Neutrophil (primary cell): Measurements from ENCODE around the gene OR4D1.

Source experiments
- H3K27ac ChIP-seq: fragments of 200-600 bp; sonication (generic); 2 replicates; pipeline ENCODE4 v1.5.1; 2016; ENCODE audit warnings: mild to moderate bottlenecking, moderate library complexity
- H3K27me3 ChIP-seq: fragments of 200-600 bp; sonication (generic); 2 replicates; pipeline ENCODE4 v1.6.0; 2016; ENCODE audit warnings: mild to moderate bottlenecking
- H3K36me3 ChIP-seq: fragments of 200-600 bp; sonication (generic); 2 replicates; pipeline ENCODE4 v1.5.1; 2017
- H3K4me1 ChIP-seq, 2 experiments: fragments of 200-600 bp in 1 of 2; sonication (generic) in 1 of 2; 1 replicate in 1 of 2; 2 replicates in 1 of 2; pipeline versions ENCODE4 v1.5.1 to v1.6.1; 2013 to 2016; ENCODE audit warnings: low read depth in 1 of 2, low read length in 1 of 2, mild to moderate bottlenecking in 1 of 2, moderate library complexity in 1 of 2; ENCODE audit not compliant: control insufficient read depth in 1 of 2, insufficient read depth in 1 of 2
- H3K4me3 ChIP-seq, 2 experiments: fragments of 200-600 bp in 1 of 2; sonication (generic) in 1 of 2; 1 replicate in 1 of 2; 2 replicates in 1 of 2; pipeline ENCODE4 v1.5.1; 2013 to 2016; ENCODE audit warnings: low read depth in 1 of 2, low read length in 1 of 2, mild to moderate bottlenecking in 1 of 2, moderate library complexity in 1 of 2
- H3K9me3 ChIP-seq: fragments of 200-600 bp; sonication (generic); 2 replicates; pipeline ENCODE4 v1.5.1; 2016
- CTCF ChIP-seq: fragments of 200-600 bp; sonication (generic); IDR thresholded peaks from 2 replicates; pipeline ENCODE4 v1.5.1; 2016; ENCODE audit warnings: antibody characterized with exemption

OR4D1 gene

GRCh38 chr17:58166682-58167081 lies 18.5 kb downstream of the OR4D1 start, which contains the start of gene OR4D2:
TSS of gene OR4D2 (plus strand) at chr17:58166982. CDS start at chr17:58169656, 2,674 bp downstream.
- no peak within 1 kb of the TSS for H3K4me3 ChIP-seq
- H3K27me3 ChIP-seq: peaks cover 95% of the 10 kb centered on the region
- no peak within 1 kb of the TSS for H3K27ac ChIP-seq
- no peaks in the 10 kb centered on the region for H3K9me3 ChIP-seq
- no peak for TF ChIP-seq CTCF
- no peaks in the 10 kb centered on the region for H3K4me1 ChIP-seq
- no peaks in the 10 kb centered on the region for H3K36me3 ChIP-seq

- no peaks in the 10 kb centered on the region for H3K4me1 ChIP-seq
Observed at GRCh38 chr17:58170622-58171021, 22.4 kb downstream of the OR4D1 start.

DNA sequence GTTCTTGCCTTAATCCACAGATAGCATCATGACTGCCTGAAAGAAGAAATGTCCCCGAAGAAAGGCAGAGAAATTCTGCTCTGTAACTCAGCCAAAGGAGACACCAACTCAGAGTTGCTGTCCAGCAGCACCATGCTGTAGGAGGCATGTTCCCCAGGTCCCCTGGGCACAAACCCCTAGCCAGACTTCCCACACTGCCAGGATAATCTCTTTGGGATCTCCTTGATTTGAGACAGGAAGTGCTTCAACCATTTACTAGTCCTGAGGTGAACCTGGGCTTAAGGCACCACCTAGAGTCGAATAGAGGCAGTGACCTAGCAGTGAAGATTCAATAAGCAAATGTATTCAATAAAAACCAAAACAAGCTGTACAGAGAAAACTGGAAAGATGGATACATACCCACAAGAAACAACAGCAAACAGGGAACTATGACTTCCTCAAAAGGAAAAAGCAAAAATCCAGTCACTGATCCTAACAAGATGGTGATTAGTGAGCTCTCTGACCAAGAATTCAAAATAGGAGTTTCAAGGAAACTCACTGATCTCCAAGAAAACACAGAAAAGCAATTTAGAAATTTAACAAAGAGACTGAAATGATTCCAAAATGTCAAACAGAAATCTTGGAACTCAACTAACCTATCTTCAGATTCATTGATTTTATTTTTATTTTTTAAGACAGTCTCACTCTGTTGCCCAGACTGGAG lies 24.3 kb downstream of the OR4D1 start:
- TF ChIP-seq CTCF: no peak
- H3K27ac ChIP-seq: no peak overlapping the region
- no peak overlapping the region for H3K4me3 ChIP-seq

More at GRCh38 chr17:58170622-58171021, 22.4 kb downstream of the OR4D1 start:
- no peak overlapping the region for H3K27ac ChIP-seq
- peaks cover 92% of the 10 kb centered on the region for H3K27me3 ChIP-seq
- H3K4me3 ChIP-seq: no peak overlapping the region
- H3K36me3 ChIP-seq: no peaks in the 10 kb centered on the region
- no peaks in the 10 kb centered on the region for H3K9me3 ChIP-seq
- no peak for TF ChIP-seq CTCF

GRCh38 chr17:58174871-58175270 lies 26.7 kb downstream of the OR4D1 start:
- no peak overlapping the region for H3K4me3 ChIP-seq
- H3K27ac ChIP-seq: no peak overlapping the region
- no peaks in the 10 kb centered on the region for H3K36me3 ChIP-seq
- no peaks in the 10 kb centered on the region for H3K9me3 ChIP-seq
- H3K27me3 ChIP-seq: peaks cover 70% of the 10 kb centered on the region
- no peak for TF ChIP-seq CTCF
- no peaks in the 10 kb centered on the region for H3K4me1 ChIP-seq

More for the DNA sequence above, 24.3 kb downstream of the OR4D1 start:
- Histone ChIP-seq H3K9me3 (no peaks in the 10 kb centered on the region), H3K36me3 (no peaks in the 10 kb centered on the region), H3K27me3 (peaks cover 91% of the 10 kb centered on the region), H3K4me1 (no peaks in the 10 kb centered on the region)

DNA sequence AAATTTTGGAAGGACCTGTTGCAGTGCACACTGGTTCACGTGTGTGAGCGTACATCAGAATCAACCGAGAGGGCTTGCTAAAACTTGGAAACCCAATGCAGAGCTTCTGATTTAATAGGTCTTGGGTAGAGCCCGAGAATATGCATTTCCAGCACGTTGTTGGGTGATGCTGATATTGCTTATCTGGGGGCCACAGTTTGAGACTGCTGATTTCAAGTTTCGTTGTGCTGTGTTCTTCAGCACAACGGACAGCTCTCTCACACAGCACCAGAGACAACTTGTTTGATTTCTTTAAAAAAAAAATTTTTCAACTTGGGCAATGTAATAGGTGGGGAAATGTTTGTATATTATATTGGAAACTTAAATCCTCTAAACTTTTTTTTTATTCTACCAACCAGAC lies 28.0 kb downstream of the OR4D1 start:
- Histone ChIP-seq H3K4me1 (no peaks in the 10 kb centered on the region), H3K4me3 (no peak overlapping the region), H3K27me3 (peaks cover 57% of the 10 kb centered on the region), H3K36me3 (no peaks in the 10 kb centered on the region), H3K9me3 (no peaks in the 10 kb centered on the region), H3K27ac (no peak overlapping the region)
- no peak for TF ChIP-seq CTCF
